HG03108 (cell line): ENCODE data around the gene NCCRP1.

ENCODE experiments used
- ATAC-seq: cut with Tn5 transposase; IDR thresholded peaks from one replicate; pipeline ENCODE4 v1.9.1; 2021; ENCODE audit warnings: moderate library complexity; ENCODE audit not compliant: unreplicated experiment

Gene NCCRP1

GRCh38 chr19:39196860-39197562 lies at the start of gene NCCRP1:
Gene NCCRP1, plus strand, starts transcription at chr19:39196964. Its CDS starts 19 bp downstream, at chr19:39196983.
- no peak for ATAC-seq

GRCh38 chr19:39147480-39147879 lies 49.3 kb upstream of the NCCRP1 start:
- no peak for ATAC-seq

- ATAC-seq = no peak
These were observed 47.7 kb upstream of the NCCRP1 start for GRCh38 chr19:39148939-39149529.

GRCh38 chr19:39150235-39150634 lies 46.5 kb upstream of the NCCRP1 start:
- no peak for ATAC-seq

- ATAC-seq = no peak
These were observed 45.8 kb upstream of the NCCRP1 start for GRCh38 chr19:39150807-39151600.

GRCh38 chr19:39152066-39152465 lies 44.7 kb upstream of the NCCRP1 start:
- ATAC-seq = no peak

- ATAC-seq = no peak
These were observed 42.6 kb upstream of the NCCRP1 start for GRCh38 chr19:39154100-39154628.

GRCh38 chr19:39154629-39155100 lies 42.1 kb upstream of the NCCRP1 start:
- ATAC-seq = no peak

- ATAC-seq = no peak
These were observed 41.6 kb upstream of the NCCRP1 start for GRCh38 chr19:39155114-39155700.

- ATAC-seq = no peak
These were observed 41.0 kb upstream of the NCCRP1 start for GRCh38 chr19:39155741-39156140.

GRCh38 chr19:39156326-39157230 lies 40.2 kb upstream of the NCCRP1 start:
- no peak for ATAC-seq

- no peak for ATAC-seq
These were observed 39.3 kb upstream of the NCCRP1 start for GRCh38 chr19:39157275-39157996.

GRCh38 chr19:39157997-39158389 lies 38.8 kb upstream of the NCCRP1 start:
- no peak for ATAC-seq

- ATAC-seq = no peak
These were observed 38.0 kb upstream of the NCCRP1 start for GRCh38 chr19:39158646-39159260.

- ATAC-seq = no peak
These were observed 36.3 kb upstream of the NCCRP1 start for GRCh38 chr19:39160523-39160861.

- no peak for ATAC-seq
These were observed 35.7 kb upstream of the NCCRP1 start for GRCh38 chr19:39160889-39161672.

- no peak for ATAC-seq
These were observed 34.2 kb upstream of the NCCRP1 start for GRCh38 chr19:39162441-39163043.

GRCh38 chr19:39163621-39164020 lies 33.1 kb upstream of the NCCRP1 start:
- no peak for ATAC-seq
